Keratinocyte (primary cell): Measurements from ENCODE around the gene HOXD10. TPM values are rescaled to one million over a fixed set of nuclear protein-coding genes. Genes with fewer than 3 reads are reported as not detected.

ENCODE experiments used
- DNase-seq: peaks from one replicate; pipeline ENCODE4 v3.0.0-alpha.2; 2011; ENCODE audit warnings: low read depth, missing footprints, low spot score
- FAIRE-seq: peaks from 2 replicates; lab custom pipeline; 2011; peaks lifted over from hg19 to GRCh38; lab: Jason Lieb, UNC
- H2AFZ ChIP-seq: 2 replicates; pipeline ENCODE4 v1.6.0; 2012; ENCODE audit warnings: low read length, control low read depth, inconsistent platforms; ENCODE audit not compliant: control insufficient read depth
- H3K27ac ChIP-seq: 2 replicates; pipeline ENCODE4 v1.5.1; 2011; ENCODE audit warnings: low read length; ENCODE audit not compliant: control insufficient read depth, insufficient read depth
- H3K27me3 ChIP-seq: 3 replicates; pipeline ENCODE4 v1.6.0; 2011; ENCODE audit warnings: low read length; ENCODE audit not compliant: control insufficient read depth, insufficient read depth; ENCODE audit errors: extremely low read depth
- H3K36me3 ChIP-seq, 2 experiments: 2 replicates in 1 of 2; 3 replicates in 1 of 2; pipeline ENCODE4 v1.5.1; 2011; ENCODE audit warnings: low read length in 2 of 2, mild to moderate bottlenecking in 1 of 2; ENCODE audit not compliant: control insufficient read depth in 2 of 2, insufficient read depth in 2 of 2; ENCODE audit errors: extremely low read depth in 1 of 2
- H3K4me1 ChIP-seq: 3 replicates; pipeline ENCODE4 v1.5.1; 2011; ENCODE audit warnings: low read length; ENCODE audit not compliant: control insufficient read depth, insufficient read depth; ENCODE audit errors: extremely low read depth
- H3K4me2 ChIP-seq: 3 replicates; pipeline ENCODE4 v1.6.0; 2011; ENCODE audit warnings: low read depth, low read length; ENCODE audit not compliant: control insufficient read depth, insufficient read depth; ENCODE audit errors: extremely low read depth
- H3K4me3 ChIP-seq, 3 experiments: fragments of 200-600 bp in 1 of 3; sonication (generic) in 1 of 3; 2 replicates in 2 of 3; 3 replicates in 1 of 3; pipeline ENCODE4 v1.5.1; 2011 to 2016; ENCODE audit warnings: low read length in 3 of 3, mild to moderate bottlenecking in 3 of 3, control low read depth in 2 of 3, inconsistent platforms in 1 of 3, low read depth in 1 of 3, mixed read lengths in 1 of 3, mixed run types in 1 of 3, moderate library complexity in 1 of 3; ENCODE audit not compliant: control insufficient read depth in 2 of 3, insufficient read depth in 2 of 3; ENCODE audit errors: extremely low read depth in 1 of 3
- H3K79me2 ChIP-seq: 2 replicates; pipeline ENCODE4 v1.6.0; 2012; ENCODE audit warnings: low read length; ENCODE audit not compliant: control insufficient read depth, insufficient read depth
- H3K9ac ChIP-seq: 3 replicates; pipeline ENCODE4 v1.6.0; 2011; ENCODE audit warnings: low read length; ENCODE audit not compliant: control insufficient read depth, insufficient read depth; ENCODE audit errors: extremely low read depth
- H3K9me1 ChIP-seq: 3 replicates; pipeline ENCODE4 v1.6.0; 2011; ENCODE audit warnings: low read length; ENCODE audit not compliant: control insufficient read depth, insufficient read depth; ENCODE audit errors: extremely low read depth
- H3K9me3 ChIP-seq: 2 replicates; pipeline ENCODE4 v1.5.1; 2012; ENCODE audit warnings: low read depth, low read length; ENCODE audit not compliant: control insufficient read depth
- H4K20me1 ChIP-seq: 3 replicates; pipeline ENCODE4 v1.6.0; 2011; ENCODE audit warnings: low read length; ENCODE audit not compliant: control insufficient read depth, insufficient read depth; ENCODE audit errors: extremely low read depth
- EZH2 ChIP-seq: IDR thresholded peaks from one replicate; pipeline ENCODE4 v1.6.1; 2012; ENCODE audit warnings: inconsistent platforms, mild to moderate bottlenecking, low read length, moderate library complexity
- dilution Hi-C: fragments of 300-500 bp; cut with MboI; formaldehyde crosslinking; loops from one replicate; pipeline ENCODE4 v1.7.0; 2020; ENCODE audit warnings: low sequenced_read_pairs; ENCODE audit not compliant: extremely low pct_ligation_motif_present
- polyA plus RNA-seq, 5 experiments: library from polyadenylated mRNA; depleted of rRNA in 3 of 5; stranded (reverse) in 3 of 5; stranded (forward) in 1 of 5; unstranded in 1 of 5; fragments of >200 nt; gene quantifications; 1 replicate in 1 of 5; 2 replicates in 3 of 5; 3 replicates in 1 of 5; pipeline versions ENCODE4 v1.2.1 to v1.2.3, GENCODE V29; 2011 to 2012; ENCODE audit warnings: missing spikeins in 2 of 5, low read depth in 1 of 5, low replicate concordance in 1 of 5
- TF ChIP-seq, protein P1 (sequence below), 3 experiments: IDR thresholded peaks in 1 of 3; conservative IDR thresholded peaks in 1 of 3; optimal IDR thresholded peaks in 1 of 3; 2 replicates in 2 of 3; 3 replicates in 1 of 3; pipeline versions ENCODE3 to v1.5.1; 2011; ENCODE audit warnings: low read length in 3 of 3, mild to moderate bottlenecking in 3 of 3, moderate library complexity in 2 of 3, control low read depth in 1 of 3, inconsistent platforms in 1 of 3; ENCODE audit not compliant: insufficient read depth in 2 of 3; ENCODE audit errors: extremely low read depth in 1 of 3

HOXD10 gene
- polyA plus RNA-seq, 1 donor (not counting 4 experiments of a cell fraction or from before 2014, with no cell fraction given) = not detected

DNA sequence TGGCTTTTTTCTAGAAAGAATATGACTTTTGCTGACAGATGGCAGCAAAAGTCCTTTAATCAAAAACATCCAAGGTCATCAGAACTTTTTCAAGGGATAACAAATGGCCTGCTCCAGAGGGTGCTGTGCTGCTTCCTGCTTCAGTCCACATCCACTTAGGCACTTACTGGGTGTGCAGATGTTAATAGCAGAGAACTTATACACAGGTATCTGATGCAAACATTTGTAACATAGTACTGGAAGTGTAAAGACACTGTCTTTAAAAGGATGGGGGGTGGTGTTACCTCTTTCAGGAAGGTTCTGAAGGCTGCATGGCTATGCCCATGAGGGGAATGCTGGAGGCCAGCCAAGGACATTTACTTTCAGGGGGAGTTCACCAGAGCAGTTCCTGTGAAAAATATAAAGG is 18.5 kb downstream of the HOXD10 start:
- Histone ChIP-seq H3K4me1 (no peaks in the 10 kb centered on the region), H4K20me1 (no peaks in the 10 kb centered on the region), H3K9ac (no peak overlapping the region), H3K27me3 (peaks cover 92% of the 10 kb centered on the region), H3K4me3 (no peak overlapping the region), H3K27ac (no peak overlapping the region), H3K9me3 (peaks cover 8% of the 10 kb centered on the region), H2AFZ (no peak overlapping the region), H3K4me2 (no peak overlapping the region), H3K9me1 (no peaks in the 10 kb centered on the region), H3K79me2 (no peaks in the 10 kb centered on the region), H3K36me3 (no peaks in the 10 kb centered on the region)
- dilution Hi-C loops = no loop called here
- no peak for TF ChIP-seq EZH2
- TF ChIP-seq, protein P1, sequence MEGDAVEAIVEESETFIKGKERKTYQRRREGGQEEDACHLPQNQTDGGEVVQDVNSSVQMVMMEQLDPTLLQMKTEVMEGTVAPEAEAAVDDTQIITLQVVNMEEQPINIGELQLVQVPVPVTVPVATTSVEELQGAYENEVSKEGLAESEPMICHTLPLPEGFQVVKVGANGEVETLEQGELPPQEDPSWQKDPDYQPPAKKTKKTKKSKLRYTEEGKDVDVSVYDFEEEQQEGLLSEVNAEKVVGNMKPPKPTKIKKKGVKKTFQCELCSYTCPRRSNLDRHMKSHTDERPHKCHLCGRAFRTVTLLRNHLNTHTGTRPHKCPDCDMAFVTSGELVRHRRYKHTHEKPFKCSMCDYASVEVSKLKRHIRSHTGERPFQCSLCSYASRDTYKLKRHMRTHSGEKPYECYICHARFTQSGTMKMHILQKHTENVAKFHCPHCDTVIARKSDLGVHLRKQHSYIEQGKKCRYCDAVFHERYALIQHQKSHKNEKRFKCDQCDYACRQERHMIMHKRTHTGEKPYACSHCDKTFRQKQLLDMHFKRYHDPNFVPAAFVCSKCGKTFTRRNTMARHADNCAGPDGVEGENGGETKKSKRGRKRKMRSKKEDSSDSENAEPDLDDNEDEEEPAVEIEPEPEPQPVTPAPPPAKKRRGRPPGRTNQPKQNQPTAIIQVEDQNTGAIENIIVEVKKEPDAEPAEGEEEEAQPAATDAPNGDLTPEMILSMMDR (optimal IDR thresholded peaks at IDR 0.05 in 1 of 3, IDR thresholded peaks at IDR 0.05 in 1 of 3, conservative IDR thresholded peaks at IDR 0.05 in 1 of 3; ENCODE audit: extremely low read depth in 1 of 3, insufficient read depth in 2 of 3, low read length in 3 of 3) = no peak
- FAIRE-seq (no peak), DNase-seq (no peak)

DNA sequence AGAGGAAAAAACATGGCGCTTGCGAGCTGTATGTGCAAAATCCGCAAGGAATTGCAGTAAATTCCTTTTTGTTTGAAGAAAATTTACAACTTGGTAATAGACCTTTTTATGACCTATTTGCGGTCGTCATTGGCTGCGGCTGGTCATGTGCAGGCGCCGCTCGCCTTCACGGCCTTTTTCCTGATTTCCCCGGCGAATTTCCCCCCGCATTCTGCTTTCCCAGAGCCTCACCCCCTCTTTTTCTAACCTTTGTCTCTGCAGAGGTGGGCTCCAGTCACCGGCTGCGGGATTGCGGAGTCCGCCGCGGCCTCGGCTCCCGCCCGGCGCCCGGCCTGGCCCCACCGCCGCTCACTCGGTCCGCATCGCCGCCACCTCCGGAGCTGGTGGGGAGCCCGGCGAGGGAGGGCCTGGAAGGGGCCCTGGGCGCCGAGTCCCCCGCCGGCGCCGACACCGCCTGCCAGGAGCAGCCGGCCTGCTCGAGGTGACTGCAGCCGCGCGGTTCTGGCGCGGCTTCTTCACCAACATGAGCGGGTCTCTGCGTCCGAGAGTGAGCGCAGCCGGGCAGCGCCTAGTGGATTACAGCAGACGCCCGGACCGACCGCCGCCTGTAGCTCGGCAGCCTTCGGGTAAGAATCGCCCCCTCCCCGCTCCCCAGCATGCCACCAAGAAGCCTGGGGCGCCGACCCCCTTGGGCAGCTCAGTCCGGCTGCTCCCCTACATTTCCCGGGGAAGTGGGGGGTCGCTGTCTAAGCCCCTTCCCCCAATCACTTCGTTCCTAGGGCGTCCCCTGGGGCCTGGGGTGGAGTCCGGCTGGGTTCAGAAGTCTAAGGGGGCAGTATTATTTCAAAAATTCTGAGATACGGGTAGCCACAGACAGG is 20.0 kb downstream of the HOXD10 start:
- peak overlapping the region; percentile 34 for H3K4me2 ChIP-seq
- dilution Hi-C loops = no loop called here
- peaks cover 92% of the 10 kb centered on the region for H3K27me3 ChIP-seq
- H4K20me1 ChIP-seq = no peaks in the 10 kb centered on the region
- DNase-seq (no peak), FAIRE-seq (no peak)
- H2AFZ ChIP-seq = no peak overlapping the region
- no peaks in the 10 kb centered on the region for H3K4me1 ChIP-seq
- peaks cover 8% of the 10 kb centered on the region for H3K9me3 ChIP-seq
- H3K36me3 ChIP-seq = no peaks in the 10 kb centered on the region
- H3K27ac ChIP-seq = no peak overlapping the region
- TF ChIP-seq, protein P1 (optimal IDR thresholded peaks at IDR 0.05 in 1 of 3, IDR thresholded peaks at IDR 0.05 in 1 of 3, conservative IDR thresholded peaks at IDR 0.05 in 1 of 3; ENCODE audit: extremely low read depth in 1 of 3, insufficient read depth in 2 of 3, low read length in 3 of 3) = no peak
- TF ChIP-seq EZH2 = no peak
- no peak overlapping the region for H3K9ac ChIP-seq
- no peaks in the 10 kb centered on the region for H3K9me1 ChIP-seq
- no peaks in the 10 kb centered on the region for H3K79me2 ChIP-seq
- peak overlapping the region in 1 of 3 experiments; percentile 26 for H3K4me3 ChIP-seq
